Karpas-422 (cell line): ENCODE data around the gene ATP7B. TPM values are rescaled to one million over a fixed set of nuclear protein-coding genes. Genes with fewer than 3 reads are reported as not detected.

Experiments
- DNase-seq: peaks from one replicate; pipeline ENCODE4 v3.0.0-alpha.2; 2015
- H2AFZ ChIP-seq: fragments of 200-600 bp; sonication (generic); 2 replicates; pipeline ENCODE4 v1.6.1; 2014; ENCODE audit warnings: antibody characterized with exemption, low read length, mixed read lengths
- H3K27ac ChIP-seq: fragments of 200-600 bp; sonication (generic); 2 replicates; pipeline ENCODE4 v1.5.1; 2014; ENCODE audit warnings: mild to moderate bottlenecking, low read length, moderate library complexity
- H3K27me3 ChIP-seq: fragments of 200-600 bp; sonication (generic); 2 replicates; pipeline ENCODE4 v1.6.1; 2014; ENCODE audit warnings: low read length, mixed read lengths
- H3K36me3 ChIP-seq: fragments of 200-600 bp; sonication (generic); 2 replicates; pipeline ENCODE4 v1.6.1; 2014; ENCODE audit warnings: low read length, mixed read lengths; ENCODE audit not compliant: insufficient read depth
- H3K4me1 ChIP-seq: fragments of 200-600 bp; sonication (generic); 2 replicates; pipeline ENCODE4 v1.6.1; 2014; ENCODE audit warnings: mild to moderate bottlenecking, low read length, mixed read lengths
- H3K4me2 ChIP-seq: fragments of 200-600 bp; sonication (generic); 2 replicates; pipeline ENCODE4 v1.6.1; 2014; ENCODE audit warnings: low read length, low read depth, mild to moderate bottlenecking; ENCODE audit not compliant: poor library complexity, severe bottlenecking
- H3K4me3 ChIP-seq: fragments of 200-600 bp; sonication (generic); 2 replicates; pipeline ENCODE4 v1.5.1; 2014; ENCODE audit warnings: mild to moderate bottlenecking, antibody characterized with exemption, low read length, mixed read lengths
- H3K79me2 ChIP-seq: fragments of 200-600 bp; sonication (generic); 2 replicates; pipeline ENCODE4 v1.6.1; 2014; ENCODE audit warnings: mild to moderate bottlenecking, low read length, mixed read lengths
- H3K9ac ChIP-seq: fragments of 200-600 bp; sonication (generic); 2 replicates; pipeline ENCODE4 v1.6.0; 2014; ENCODE audit warnings: low read length
- H3K9me2 ChIP-seq: fragments of 200-600 bp; sonication (generic), shearing (Covaris generic); replicated peaks from 2 replicates; pipeline ENCODE4 v1.6.0; 2014; ENCODE audit warnings: mild to moderate bottlenecking, low read length, moderate library complexity; ENCODE audit not compliant: insufficient read depth
- H3K9me3 ChIP-seq: fragments of 300-700, 200-600 bp; sonication (generic); 2 replicates; pipeline ENCODE4 v1.6.1; 2014; ENCODE audit warnings: low read length, mixed read lengths
- H4K20me1 ChIP-seq: fragments of 200-600 bp; sonication (generic); 2 replicates; pipeline ENCODE4 v1.6.1; 2014; ENCODE audit warnings: mild to moderate bottlenecking, antibody characterized with exemption, low read length, low read depth; ENCODE audit not compliant: insufficient read depth
- total RNA-seq: library from RNA; depleted of rRNA; stranded (reverse); fragments of >200 nt; shearing (Covaris generic); gene quantifications from 2 replicates; pipeline ENCODE4 v1.2.3, GENCODE V29; 2014; ENCODE audit warnings: low replicate concordance; rRNA removed

The ATP7B gene
- total RNA-seq, 1 experiment from 2014 or later: 1.1 TPM

- H3K79me2 ChIP-seq: no peaks in the 10 kb centered on the region
- H3K9me3 ChIP-seq: no peaks in the 10 kb centered on the region; the same call in 1 of the 2 replicates
- no peaks in the 10 kb centered on the region for H4K20me1 ChIP-seq
- no peaks in the 10 kb centered on the region for H3K4me1 ChIP-seq
- no peaks in the 10 kb centered on the region for H3K27me3 ChIP-seq
- no peak overlapping the region for H3K4me3 ChIP-seq
- no peak overlapping the region for H3K4me2 ChIP-seq
- no peaks in the 10 kb centered on the region for H3K36me3 ChIP-seq
- no peak overlapping the region for H3K27ac ChIP-seq
- no peak overlapping the region for H2AFZ ChIP-seq
- no peaks in the 10 kb centered on the region for H3K9me2 ChIP-seq
- no peak overlapping the region for H3K9ac ChIP-seq
- no peak for DNase-seq
Measured at GRCh38 chr13:51885651-51886050, 125.6 kb downstream of the ATP7B start.

GRCh38 chr13:51883226-51883600 lies 128.0 kb downstream of the ATP7B start:
- DNase-seq: no peak
- H3K27ac ChIP-seq: no peak overlapping the region
- no peak overlapping the region for H3K4me2 ChIP-seq
- no peaks in the 10 kb centered on the region for H3K79me2 ChIP-seq
- no peaks in the 10 kb centered on the region for H3K27me3 ChIP-seq
- no peak overlapping the region for H2AFZ ChIP-seq
- peaks cover 14% of the 10 kb centered on the region for H3K4me1 ChIP-seq
- no peak overlapping the region for H3K9ac ChIP-seq
- H3K9me2 ChIP-seq: no peaks in the 10 kb centered on the region
- no peaks in the 10 kb centered on the region for H3K36me3 ChIP-seq
- no peak overlapping the region for H3K4me3 ChIP-seq
- no peaks in the 10 kb centered on the region for H4K20me1 ChIP-seq
- no peaks in the 10 kb centered on the region; the same call in 1 of the 2 replicates for H3K9me3 ChIP-seq

Other genes with a start within 250 kb of the ATP7B start
- gene DHRS12, start 207.3 kb downstream of the ATP7B start, total RNA-seq: 9.7 and 10.9 TPM in 2 replicates
- 0.15 TPM in 1 of 2 replicates, not detected in the other for gene TMEM272, start 166.3 kb downstream of the ATP7B start, total RNA-seq
- gene CCDC70, start 149.5 kb downstream of the ATP7B start, total RNA-seq: not detected in 2 replicates
- gene ALG11, start 948 bp upstream of the ATP7B start, total RNA-seq: 12.2 and 17.6 TPM in 2 replicates
- gene UTP14C, start 13.2 kb upstream of the ATP7B start, total RNA-seq: 6.6 and 10.1 TPM in 2 replicates
- not detected in 2 replicates for gene NEK5, start 117.6 kb upstream of the ATP7B start, total RNA-seq
- 26.5 and 33.1 TPM in 2 replicates for gene NEK3, start 148.1 kb upstream of the ATP7B start, total RNA-seq